Fibroblast of upper back skin (primary cell): Measurements from ENCODE around the gene SLC27A1.
"Not testable (repeated sequence)": the region's sequence is repeated elsewhere in the genome, so short reads cannot be mapped to it uniquely, and the experiment has no call there.

Experiments used
- DNase-seq: peaks from one replicate; pipeline ENCODE4 v3.0.0-alpha.2; 2013

SLC27A1 gene

DNA sequence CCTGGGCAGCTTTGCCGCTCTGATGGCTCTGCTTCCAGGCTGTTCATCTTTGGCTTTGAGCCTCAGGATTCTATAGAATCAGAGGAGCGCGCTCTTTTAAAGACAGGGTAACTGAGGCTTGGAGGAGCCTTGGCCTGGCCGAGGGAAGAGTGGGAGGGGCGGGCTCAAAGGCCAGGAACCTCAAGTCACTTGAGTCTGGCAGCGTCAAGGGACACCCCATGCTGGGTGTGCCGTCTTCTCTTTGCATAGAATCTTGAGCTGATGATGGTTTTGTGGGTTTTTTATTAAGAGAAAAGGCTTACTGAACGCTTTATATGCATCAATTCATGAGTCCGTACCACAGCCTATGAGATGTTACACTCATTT lies 42.2 kb downstream of the SLC27A1 start:
- DNase-seq, result no peak

DNA sequence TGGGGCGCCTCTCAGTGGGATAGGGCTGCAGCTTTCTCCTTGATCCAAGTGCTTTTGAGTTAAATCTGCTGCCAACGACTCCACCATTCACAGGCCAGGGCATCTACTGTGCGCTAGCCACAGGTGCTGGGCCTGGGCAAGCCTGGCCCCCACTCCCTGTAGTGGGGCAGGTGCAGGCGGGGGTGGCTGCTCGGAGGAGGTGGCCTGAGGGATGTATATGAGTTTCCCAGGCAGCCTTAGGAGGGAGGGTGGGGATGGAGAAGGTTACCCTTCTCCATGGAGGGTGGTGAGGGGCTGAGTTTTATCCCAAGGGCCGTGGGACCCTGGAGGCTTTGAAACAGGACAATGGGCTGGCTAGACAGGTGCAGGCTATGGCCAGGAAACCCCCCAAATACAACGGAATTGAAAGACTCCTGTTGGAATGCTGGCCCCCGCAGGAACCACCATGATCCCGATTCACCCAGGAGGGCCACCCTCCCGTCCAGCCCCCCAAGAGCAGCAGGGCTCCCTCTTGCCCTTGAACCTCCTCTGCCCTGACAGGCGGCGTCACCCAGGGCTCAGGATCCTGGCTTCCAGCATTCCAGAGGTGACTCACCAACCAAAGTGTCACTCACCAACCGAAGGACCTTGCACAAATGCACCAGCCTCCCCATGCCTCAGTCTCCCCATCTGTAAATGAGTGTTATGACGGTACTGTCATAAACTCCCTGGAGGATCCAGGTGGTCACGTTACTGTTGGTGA lies 45.3 kb downstream of the SLC27A1 start:
- DNase-seq, result no peak

DNA sequence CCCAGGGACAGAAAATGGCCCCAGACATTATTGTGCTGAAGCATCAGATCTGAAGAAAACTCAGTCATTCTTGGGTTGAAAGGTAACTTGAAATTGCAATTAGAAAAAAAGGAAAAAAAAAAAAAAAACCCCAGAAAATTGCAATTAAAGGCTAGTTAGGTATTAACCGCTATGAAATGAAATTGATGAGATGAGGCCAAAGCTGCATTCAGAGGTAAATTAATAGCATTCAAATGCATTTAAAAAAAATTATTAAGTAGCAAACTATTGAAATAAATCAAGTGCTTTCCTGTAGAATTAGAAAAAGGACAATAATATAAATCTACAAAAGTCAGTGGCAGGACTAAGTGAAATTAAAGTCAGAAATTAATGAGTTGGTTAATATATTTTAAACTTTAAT lies 47.6 kb downstream of the SLC27A1 start:
- no peak for DNase-seq

DNA sequence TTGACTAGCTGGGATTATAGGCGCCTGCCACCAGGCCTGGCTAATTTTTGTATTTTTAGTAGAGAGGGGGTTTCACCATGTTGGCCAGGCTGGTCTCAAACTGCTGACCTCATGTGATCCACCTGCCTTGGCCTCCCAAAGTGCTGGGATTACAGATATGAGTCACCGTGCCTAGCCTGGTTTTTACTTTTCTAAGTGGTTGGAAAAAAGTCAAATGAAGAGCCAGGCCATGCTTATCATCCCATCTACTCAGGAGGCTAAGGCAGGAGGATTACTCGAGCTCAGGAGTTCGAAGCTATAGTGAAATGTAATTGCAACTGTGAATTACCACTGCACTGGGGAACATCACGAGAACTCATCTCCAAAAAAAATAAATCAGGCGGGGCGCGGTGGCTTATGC lies 48.3 kb downstream of the SLC27A1 start:
- not testable (repeated sequence) for DNase-seq

DNA sequence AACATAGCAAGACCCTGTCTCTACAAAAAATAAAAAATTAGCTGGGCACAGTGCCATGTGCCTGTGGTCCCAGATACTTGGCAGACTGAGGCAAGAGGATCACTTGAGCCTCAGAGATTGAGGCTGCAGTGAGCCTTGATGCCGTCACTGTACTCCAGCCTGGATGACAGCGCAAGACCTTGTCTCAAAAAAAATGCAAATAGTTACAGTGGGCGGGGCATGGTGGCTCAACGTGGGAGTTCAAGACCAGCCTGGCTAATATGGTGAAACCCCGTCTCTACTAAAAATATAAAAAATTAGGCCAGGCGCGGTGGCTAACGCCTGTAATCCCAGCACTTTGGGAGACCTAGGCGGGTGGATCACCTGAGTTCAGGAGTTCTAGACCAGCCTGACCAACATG lies 49.6 kb downstream of the SLC27A1 start:
- peak; percentile 25 for DNase-seq

DNA sequence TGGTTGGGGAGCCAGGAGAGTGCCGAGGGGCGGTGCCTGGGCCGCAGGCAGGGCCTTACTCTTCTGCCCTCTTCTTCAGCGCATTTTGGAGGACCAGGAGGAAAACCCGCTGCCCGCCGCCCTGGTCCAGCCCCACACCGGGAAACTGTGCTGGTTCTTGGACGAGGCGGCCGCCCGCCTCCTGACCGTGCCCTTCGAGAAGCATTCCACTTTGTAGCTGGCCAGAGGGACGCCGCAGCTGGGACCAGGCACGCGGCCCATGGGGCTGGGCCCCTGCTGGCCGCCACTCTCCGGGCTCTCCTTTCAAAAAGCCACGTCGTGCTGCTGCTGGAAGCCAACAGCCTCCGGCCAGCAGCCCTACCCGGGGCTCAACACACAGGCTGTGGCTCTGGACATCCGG lies 50.5 kb downstream of the SLC27A1 start:
- no peak for DNase-seq

DNA sequence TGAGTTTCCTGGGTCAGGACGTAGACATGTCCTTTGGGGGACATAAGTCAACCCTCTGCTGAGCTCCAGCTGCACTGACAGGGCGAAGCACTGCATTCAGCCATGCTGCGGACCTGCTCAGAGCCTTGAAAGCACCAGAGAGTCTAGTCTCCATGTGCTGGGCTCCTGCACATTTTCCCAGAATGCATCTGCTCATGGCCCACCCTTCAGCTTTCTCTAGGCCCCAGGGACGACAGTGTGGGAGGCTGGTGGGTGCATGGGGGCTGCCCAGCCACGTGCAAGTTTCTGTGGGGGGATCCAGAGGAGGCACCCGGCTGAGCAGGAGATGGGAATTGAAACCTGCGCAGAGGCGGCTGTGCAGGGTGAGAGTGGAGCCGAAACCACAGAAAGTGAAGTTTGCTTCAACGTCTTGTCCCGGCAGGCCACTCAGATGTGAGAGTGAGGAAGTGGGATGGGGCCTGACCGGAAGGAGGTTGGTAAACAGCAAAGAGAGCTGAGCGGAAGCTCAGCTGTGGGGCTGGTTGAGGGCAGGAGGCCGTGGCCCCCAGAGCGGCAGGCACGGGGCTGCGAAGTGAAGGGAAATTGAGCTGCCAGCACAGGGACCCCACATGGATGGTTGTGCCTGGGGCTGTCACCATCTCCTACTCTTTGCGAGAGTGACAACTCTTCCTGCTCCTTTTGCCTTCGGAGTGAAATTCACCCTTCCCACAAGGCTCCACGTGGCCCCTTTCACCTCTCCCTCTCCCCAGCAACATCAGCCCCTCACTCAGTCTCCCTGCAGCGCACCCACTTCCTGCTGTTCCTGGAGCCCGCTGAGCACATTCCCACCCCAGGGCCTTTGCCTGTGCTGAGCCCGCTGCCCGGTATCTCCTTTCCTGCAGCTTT lies 52.9 kb downstream of the SLC27A1 start:
- DNase-seq, result no peak

DNA sequence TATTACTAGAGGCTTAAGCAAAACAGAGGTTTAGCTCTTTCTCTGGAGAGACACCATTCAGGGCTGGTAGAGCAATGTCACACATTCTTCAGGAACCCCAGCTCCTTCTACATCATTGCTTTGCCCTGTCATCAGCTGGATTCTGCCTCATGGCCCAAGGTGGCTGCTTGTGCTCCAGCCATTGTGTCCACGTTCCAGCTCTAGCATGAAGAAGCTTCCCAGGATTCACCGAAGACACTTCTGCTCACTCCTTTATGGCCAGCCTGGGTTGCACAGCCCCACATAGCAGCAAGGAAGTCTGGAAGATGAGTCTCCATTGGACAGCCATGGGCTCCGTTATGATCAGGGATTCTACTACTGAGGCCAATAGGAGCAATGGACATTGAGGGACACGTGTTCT lies 54.3 kb downstream of the SLC27A1 start:
- no peak for DNase-seq

DNA sequence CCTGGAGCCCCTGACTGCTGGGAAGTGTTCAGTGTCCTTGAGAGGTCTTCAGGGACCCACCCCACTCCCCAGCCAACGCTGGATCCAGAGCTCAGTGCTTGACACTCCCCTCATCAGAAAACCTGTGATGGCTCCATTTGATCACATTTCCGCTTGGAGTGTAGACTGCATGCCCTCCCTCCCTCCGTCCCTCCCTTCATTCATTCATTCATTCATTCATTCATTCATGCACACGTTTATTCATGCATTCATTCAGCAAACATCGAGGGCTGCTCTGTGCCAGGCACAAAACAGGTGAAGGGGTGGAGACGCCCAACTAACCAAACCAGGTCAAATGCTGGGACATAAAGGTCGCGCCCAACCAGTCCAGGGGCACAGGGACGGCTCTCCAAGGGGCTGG lies 54.8 kb downstream of the SLC27A1 start:
- DNase-seq, result no peak

DNA sequence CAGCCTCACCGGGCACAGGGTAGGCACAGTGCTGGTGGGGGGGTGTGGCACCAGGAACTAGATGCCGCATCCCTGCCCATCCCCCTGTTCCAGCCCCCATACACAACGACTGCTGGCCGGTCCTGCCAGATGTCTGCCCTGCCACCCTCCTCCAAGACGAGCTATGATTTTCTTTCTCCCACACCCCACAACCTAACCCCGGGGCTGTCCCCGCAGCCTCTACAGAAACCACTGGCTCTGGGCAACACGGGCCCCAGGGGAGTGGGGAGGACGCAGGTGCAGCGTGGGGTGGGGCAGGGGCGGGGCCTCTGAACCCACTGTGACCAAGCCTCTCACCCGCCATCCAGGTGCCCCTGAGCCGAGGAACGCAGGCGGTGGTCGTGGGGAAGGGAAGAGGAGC lies 56.6 kb downstream of the SLC27A1 start:
- DNase-seq, result no peak

DNA sequence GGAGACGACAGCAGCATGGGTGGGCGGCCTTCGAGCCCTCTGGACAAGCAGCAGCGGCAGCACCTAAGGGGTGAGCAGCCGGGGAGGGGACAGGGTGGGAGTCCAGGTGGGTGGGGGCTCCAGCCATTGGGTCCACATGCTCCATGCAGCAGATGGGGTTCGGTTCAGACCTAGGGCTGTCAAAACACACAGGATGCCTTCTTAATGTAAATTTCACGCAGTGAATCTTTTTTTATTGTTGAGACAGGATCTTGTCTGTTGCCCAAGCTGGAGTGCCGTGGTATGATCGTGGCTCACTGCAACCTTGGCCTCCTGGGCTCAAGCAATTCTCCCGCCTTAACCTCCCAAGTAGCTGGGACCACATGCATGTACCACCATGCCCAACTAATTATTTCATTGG lies 57.0 kb downstream of the SLC27A1 start:
- no peak for DNase-seq

DNA sequence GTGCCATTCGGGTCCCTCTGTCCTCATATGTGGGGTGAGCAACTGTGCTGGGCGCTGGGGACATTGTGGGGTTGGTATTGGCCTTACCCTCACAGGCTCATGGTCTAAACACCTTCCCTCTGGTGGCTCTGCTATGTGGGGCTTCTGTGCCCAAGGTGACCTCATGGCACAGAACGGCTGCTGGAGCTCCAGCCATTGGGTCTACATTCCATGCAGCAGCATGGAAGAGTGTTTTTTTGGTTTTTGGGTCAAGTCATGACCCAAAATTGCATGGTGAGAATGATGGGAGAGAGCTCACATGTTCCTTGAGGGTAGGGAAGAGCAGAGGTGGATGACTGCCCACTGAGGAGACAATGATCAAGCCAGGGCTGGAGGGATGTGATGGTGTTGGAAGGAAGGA lies 58.3 kb downstream of the SLC27A1 start:
- DNase-seq, result no peak

DNA sequence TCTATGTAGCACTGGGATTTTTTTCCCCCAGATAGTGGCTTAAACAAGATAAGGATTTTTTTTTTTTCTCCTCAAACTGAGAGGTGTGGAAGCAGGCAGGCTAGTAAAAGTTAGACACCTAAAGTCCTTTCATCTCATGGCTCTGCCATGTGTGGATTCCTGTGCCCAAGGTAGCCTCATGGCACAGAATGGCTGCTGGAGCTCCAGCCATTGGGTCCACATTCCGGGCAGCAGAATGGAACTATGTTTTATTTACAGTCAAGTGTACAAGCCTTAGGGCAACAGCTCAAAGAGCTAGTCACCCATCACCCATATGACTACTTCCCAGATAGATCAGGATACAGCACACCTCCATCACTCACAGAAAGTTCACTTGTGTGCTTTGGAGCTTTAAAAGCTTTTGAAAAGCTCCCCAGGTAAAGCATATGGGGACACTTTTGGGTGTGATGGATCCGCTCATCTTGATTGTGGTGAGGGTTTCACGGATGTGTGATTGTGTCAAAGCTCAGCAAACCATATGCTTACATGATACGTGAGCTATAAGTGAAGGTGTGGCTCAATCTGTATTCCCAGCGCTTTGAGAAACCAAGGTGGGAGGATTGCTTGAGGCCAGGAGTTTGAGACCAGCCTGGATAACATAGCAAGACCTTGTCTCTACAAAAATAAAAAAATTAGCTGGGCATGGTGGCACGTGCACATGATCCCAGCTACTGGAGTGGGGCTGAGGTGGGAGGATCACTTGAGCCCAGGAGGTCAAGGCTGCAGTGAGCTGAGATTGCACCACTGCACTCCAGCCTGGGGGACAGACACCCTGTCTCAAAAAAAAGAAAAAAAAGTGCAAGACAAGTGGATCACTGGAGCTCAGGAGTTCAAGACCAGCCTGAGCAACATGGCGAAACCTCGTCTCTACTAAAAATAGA lies 59.2 kb downstream of the SLC27A1 start:
- no peak for DNase-seq

DNA sequence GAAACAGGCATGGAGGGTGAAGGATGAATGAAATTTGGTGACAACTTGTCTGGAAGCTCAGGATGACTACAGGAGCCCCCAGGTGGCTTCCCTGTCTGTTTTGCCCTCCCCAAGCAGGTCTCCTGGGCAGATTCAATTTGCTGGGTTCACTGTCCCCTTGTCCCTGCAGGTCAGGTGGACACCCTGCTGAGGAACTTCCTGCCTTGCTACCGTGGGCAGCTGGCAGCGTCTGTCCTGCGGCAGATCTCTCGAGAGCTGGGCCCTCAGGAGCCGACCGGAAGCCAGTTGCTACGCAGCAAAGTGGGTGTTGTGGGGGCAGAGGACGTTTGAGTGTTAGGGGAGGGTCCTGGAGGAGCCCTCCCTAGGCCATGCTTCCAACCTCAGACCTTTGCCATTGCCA lies 60.3 kb downstream of the SLC27A1 start:
- no peak for DNase-seq

DNA sequence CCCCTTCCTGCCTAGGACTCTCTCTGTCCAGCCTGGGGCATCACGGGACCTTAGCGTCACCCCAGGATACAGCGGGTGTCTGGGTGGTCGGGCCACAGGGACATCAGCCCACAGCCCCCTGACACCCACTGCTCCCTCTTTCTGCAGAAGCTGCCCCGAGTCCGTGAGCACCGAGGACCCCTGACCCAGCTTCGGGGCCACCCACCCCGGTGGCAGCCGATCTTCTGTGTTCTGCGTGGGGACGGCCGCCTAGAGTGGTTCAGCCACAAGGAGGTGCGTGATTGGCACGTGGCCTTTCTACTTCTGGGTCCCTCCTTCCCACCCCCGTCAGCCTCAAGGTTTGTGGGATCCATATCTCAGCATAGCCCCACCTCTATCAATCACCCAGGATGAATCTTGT lies 61.8 kb downstream of the SLC27A1 start:
- DNase-seq, result no peak

DNA sequence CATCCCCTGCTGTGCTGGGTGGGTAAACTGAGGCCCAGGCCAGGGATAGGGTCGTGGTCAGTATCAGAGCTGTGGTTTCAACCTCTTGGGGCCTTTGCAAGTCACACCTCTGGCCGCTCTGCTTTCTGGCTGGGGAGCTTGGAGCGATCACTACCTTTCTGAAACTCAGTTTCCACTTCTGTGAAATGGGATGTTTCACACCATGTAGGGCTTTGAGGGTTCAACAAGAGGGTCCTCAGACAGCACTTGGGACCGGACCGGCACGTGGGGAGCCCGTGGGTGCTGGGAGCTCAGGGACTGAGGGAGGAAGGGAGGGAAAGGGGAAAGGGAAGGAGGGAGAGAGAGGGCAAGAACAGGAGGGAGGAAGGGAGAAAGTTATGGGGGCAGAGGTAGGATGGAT lies 62.2 kb downstream of the SLC27A1 start:
- no peak for DNase-seq

DNA sequence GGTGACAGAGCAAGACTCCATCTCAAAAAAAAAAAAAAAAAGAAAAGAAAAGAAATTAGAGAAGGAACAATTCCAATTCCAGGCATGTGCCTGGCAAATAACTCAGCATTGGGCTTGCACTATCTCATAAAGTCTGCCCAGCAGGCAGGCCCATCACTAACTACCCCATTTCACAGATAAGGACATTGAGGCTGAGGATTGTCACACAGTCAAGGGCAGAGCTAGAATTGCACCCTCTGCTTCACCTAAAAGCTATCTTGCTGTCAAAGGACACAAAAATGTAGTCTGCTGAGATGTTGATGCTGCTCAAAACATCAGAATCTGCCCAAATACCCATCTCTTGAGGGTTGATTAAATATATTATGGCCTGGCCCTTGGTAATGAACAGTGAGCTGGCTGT lies 64.4 kb downstream of the SLC27A1 start:
- no peak for DNase-seq

DNA sequence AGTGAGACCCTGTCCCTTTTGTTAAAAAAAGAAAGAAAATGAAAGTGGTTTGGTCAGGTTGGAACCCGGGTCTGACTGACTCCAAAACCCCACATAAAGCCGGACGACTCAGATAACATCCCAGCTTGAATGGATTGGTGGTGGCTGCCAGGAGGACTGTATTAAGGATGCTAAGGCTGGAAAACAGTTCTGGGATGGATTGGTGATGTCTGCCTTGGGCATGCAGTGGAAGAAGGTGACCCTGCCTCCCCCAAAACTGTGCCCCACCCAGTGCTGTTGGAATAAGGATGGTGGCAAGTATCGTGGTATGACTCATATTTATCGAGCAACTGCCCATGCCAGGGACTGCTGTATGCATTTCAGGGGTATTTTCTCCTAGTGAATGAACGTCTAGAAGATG lies 66.6 kb downstream of the SLC27A1 start:
- no peak for DNase-seq

DNA sequence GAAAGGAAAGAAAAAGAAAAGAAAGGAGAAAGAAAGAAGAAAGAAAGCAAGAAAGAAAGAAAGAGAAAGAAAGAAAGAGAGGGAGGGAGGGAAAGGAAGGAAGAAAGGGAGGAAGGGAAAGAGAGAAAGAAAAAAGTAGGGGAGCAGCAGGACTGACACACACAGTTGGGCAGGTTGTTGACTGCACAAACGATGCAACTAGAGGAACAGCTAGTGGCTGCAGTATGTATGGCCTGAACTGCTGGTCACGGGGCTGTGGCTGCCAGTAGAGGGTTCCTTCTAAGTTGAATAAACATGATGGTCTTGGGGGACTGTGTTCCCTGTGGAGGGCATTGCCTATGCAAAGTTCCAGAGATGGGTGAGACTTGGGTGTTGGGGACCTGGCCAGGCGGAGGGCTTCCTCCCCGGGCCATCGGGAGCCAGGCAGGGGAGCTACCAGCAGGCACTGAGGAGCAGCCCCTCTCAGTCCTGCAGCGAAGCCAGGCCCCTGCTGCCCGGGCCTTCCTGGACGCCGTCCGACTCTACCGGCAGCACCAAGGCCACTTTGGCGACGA lies 68.4 kb downstream of the SLC27A1 start:
- no peak for DNase-seq

DNA sequence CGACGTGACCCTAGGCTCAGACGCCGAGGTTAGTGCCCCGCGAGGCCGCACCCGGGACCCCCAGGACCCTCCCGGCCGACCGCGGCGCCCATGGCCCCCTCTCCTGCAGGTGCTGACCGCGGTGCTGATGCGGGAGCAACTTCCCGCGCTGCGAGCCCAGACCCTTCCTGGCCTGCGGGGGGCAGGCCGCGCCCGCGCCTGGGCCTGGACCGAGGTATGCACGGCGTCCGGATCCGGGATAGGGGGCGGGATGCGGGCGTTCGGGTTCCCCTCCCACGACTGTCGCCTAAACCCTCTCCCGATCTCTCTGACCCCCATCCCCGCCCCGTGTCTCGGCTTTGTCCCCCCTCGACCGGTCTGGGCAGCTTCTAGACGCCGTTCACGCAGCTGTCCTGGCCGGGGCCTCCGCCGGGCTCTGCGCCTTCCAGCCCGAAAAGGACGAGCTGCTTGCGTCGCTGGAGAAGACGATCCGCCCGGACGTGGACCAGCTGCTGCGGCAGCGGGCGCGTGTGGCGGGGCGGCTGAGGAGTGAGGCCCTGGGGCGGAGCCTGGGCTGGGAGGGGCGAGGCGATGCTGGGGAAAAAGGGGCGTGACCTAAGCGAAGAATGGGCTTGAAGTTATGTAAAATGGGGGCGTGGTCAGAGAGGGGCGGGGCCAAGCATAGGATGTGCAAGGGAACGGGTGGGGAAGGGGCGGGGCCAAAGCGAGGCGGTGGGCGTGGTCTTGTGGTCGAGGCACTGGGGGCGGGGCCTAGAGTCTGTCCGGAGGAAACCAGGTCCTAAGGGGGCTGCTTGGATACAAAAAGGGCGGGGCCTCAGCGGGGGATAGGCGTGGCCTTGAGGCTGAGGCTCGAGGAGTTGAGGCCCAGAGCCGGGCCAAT lies 69.2 kb downstream of the SLC27A1 start:
- DNase-seq, result peak; percentile 91

DNA sequence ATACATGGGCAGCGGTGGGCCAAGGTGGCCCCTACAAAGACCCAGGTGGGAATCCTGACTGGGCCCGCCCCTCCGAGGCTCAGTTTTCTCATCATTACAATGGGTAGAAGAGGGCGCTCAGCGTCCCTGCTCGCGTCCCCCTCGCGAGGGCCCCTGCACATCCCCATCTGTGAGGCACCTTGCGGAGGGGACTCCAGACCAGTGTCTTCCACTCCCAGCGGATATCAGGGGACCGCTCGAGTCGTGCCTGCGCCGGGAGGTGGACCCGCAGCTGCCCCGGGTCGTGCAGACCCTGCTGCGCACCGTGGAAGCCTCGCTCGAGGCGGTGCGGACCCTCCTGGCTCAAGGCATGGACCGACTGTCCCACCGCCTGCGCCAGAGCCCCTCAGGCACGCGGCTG lies 69.8 kb downstream of the SLC27A1 start:
- no peak for DNase-seq

DNA sequence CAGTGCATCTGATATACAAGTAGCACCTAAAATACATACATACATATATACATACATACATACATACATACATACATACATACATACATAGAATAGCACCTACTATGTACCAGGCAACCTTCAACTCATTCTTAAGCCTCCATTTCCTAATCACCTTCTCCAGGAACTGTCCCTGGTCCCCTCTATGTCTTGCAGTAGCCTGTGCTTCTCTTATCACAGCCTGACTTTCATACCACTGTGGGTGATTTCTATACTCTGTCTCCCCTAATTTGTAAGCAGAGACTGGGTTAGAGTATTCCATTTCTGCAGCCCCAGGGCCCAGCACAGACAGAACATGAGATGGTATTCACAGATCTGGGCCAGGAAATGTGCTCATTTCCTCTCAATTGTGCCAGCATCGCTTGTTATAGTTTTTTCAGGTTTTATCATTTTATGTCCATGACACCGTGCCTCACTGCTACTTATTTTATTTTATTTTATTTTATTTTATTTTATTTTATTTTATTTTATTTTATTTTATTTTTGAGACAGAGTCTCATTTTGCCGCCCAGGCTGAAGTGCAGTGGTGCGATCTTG lies 70.9 kb downstream of the SLC27A1 start:
- DNase-seq, result no peak
